HCT116 (cell line): ENCODE measurements around the gene CLEC19A.

ENCODE experiments used
- CTCF ChIP-seq, 3 experiments: fragments of 200-600 bp in 1 of 3; sonication (generic) in 1 of 3; IDR thresholded peaks in 2 of 3; conservative IDR thresholded peaks in 1 of 3; 2 replicates each; pipeline ENCODE4 v1.5.1; 2012 to 2017; ENCODE audit warnings: low read depth in 2 of 3, low read length in 2 of 3, antibody characterized with exemption in 1 of 3, borderline replicate concordance in 1 of 3, control low read depth in 1 of 3, mild to moderate bottlenecking in 1 of 3, mixed read lengths in 1 of 3, mixed run types in 1 of 3, moderate library complexity in 1 of 3; ENCODE audit not compliant: insufficient read depth in 1 of 3
- EZH2 ChIP-seq: fragments of 200-600 bp; sonication (generic); IDR thresholded peaks from 2 replicates; pipeline ENCODE4 v1.6.1; 2017; ENCODE audit warnings: antibody characterized with exemption, mixed run types
- FOSL1 ChIP-seq: IDR thresholded peaks from 2 replicates; pipeline ENCODE4 v1.6.1; 2012; ENCODE audit warnings: low read depth
- POLR2A ChIP-seq: IDR thresholded peaks from 2 replicates; pipeline ENCODE4 v1.7.0; 2011; ENCODE audit warnings: borderline replicate concordance; ENCODE audit not compliant: insufficient read depth, insufficient read length; ENCODE audit errors: extremely low read depth
- POLR2AphosphoS5 ChIP-seq: IDR thresholded peaks from 2 replicates; pipeline ENCODE4 v1.6.1; 2011; ENCODE audit warnings: mild to moderate bottlenecking, low read depth, low read length, moderate library complexity
- REST ChIP-seq: IDR thresholded peaks from 2 replicates; pipeline ENCODE4 v1.6.1; 2012; ENCODE audit warnings: low read depth
- YY1 ChIP-seq: IDR thresholded peaks from 2 replicates; pipeline ENCODE4 v1.6.1; 2011; ENCODE audit warnings: low read length, low read depth, moderate library complexity, mild to moderate bottlenecking; ENCODE audit not compliant: insufficient replicate concordance; ENCODE audit errors: extremely low read depth
- ZBTB33 ChIP-seq: IDR thresholded peaks from 2 replicates; pipeline ENCODE4 v1.6.1; 2011; ENCODE audit warnings: mild to moderate bottlenecking, low read length, moderate library complexity; ENCODE audit not compliant: insufficient replicate concordance; ENCODE audit errors: extremely low read depth
- ZNF274 ChIP-seq: fragments of 200-500 bp; sonication (Bioruptor generic); IDR thresholded peaks from 2 replicates; pipeline ENCODE4 v1.6.1; 2014; ENCODE audit warnings: mild to moderate bottlenecking, low read depth, low read length, inconsistent platforms

- no peak for TF ChIP-seq POLR2A
- TF ChIP-seq EZH2, result no peak
- TF ChIP-seq FOSL1, result no peak
- no peak for TF ChIP-seq CTCF (IDR thresholded peaks at IDR 0.05 in 2 of 3, conservative IDR thresholded peaks at IDR 0.05 in 1 of 3; ENCODE audit: borderline replicate concordance in 1 of 3, insufficient read depth in 1 of 3, low read depth in 2 of 3, low read length in 2 of 3)
- TF ChIP-seq REST, result no peak
- TF ChIP-seq POLR2AphosphoS5, result no peak
- no peak for TF ChIP-seq ZNF274
- TF ChIP-seq YY1, result no peak
- TF ChIP-seq ZBTB33, result no peak
Observed at GRCh38 chr16:19286827-19287226, 1.3 kb downstream of the CLEC19A start.
